GM12874 (cell line): ENCODE measurements around the gene SOBP.

Source experiments
- TF ChIP-seq, protein P1 (sequence below): IDR thresholded peaks from 2 replicates; pipeline ENCODE4 v1.5.1; 2011; ENCODE audit warnings: low read depth, mild to moderate bottlenecking, control low read depth, low read length, moderate library complexity; ENCODE audit not compliant: insufficient read depth

Gene SOBP

DNA sequence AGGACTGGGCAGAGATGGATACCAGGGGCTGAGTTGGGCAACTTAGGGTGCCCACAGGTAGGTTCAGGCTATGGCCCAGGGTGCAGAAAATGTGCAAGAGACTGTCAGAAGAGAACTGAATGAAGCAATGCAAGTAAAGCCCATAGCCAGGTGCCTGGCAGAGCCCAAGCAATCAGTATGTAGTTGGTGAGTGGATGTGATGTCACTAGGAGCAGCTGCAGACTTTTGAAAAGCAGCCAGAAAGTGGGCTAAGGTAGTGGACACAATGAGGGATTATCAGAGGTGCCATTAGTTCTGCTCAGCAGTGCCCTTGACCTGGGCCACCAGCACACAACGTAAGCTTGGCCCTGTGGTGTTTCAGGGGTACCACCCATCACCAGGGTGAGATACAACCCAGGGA lies 135.3 kb downstream of the SOBP start:
- TF ChIP-seq, protein P1, sequence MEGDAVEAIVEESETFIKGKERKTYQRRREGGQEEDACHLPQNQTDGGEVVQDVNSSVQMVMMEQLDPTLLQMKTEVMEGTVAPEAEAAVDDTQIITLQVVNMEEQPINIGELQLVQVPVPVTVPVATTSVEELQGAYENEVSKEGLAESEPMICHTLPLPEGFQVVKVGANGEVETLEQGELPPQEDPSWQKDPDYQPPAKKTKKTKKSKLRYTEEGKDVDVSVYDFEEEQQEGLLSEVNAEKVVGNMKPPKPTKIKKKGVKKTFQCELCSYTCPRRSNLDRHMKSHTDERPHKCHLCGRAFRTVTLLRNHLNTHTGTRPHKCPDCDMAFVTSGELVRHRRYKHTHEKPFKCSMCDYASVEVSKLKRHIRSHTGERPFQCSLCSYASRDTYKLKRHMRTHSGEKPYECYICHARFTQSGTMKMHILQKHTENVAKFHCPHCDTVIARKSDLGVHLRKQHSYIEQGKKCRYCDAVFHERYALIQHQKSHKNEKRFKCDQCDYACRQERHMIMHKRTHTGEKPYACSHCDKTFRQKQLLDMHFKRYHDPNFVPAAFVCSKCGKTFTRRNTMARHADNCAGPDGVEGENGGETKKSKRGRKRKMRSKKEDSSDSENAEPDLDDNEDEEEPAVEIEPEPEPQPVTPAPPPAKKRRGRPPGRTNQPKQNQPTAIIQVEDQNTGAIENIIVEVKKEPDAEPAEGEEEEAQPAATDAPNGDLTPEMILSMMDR = no peak

DNA sequence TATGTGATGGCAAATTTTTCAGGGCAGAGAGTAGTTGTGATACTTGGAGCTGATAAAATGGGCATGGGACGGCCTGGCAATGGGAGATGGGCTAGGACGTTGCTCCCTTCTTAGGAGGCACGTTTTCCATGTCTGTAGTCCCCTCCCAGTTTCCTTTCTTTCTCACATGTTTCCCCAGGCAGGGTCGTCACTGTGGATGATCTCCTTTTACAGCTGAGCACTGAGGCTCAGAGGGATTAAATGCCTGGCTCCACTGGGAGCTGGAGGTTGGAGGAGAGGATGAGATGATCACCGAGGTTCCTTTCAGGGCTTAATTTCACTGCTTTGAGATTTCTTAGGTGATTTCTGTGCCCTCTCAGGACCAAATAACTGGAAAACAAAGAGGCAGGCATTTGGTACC lies 136.7 kb downstream of the SOBP start:
- TF ChIP-seq, protein P1 = no peak

DNA sequence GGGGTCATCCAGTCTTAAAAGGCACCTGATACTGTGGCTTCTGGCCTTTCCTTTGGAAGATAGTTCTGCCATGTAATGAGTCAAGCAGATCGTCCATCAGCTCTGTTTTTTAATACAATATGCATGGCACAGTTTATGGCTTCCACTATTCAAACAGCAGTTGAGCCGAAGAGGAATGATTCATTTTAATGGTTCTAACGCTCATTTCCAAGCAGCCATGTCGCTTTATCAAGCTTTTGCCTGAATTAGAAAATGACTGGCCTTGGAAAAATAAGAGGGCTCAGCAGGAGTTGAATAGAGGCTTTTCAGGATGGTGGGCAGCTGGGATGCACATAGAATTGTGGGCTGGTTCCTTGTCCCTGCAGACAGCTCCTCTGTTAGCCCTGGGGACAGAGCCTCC lies 138.1 kb downstream of the SOBP start:
- TF ChIP-seq, protein P1 = no peak

DNA sequence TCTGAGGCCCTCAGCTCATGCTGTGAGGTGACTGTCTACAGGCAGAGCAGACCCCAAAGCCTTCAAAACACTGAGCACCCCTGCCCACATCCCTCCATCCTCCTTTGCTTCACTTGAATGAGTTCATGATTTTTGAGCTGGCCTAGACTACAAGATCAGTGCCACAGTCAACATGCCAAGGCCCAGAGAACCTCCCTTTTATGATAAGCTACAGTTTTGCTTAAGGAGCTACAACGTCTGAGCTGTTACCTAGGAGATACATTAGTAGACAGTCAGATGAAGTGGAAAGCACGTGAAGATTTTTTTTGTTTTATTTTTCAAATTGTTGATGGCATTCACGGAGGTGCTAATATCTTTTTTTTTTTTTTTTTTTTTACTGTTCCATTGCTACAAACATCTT lies 139.0 kb downstream of the SOBP start:
- TF ChIP-seq, protein P1 = no peak

DNA sequence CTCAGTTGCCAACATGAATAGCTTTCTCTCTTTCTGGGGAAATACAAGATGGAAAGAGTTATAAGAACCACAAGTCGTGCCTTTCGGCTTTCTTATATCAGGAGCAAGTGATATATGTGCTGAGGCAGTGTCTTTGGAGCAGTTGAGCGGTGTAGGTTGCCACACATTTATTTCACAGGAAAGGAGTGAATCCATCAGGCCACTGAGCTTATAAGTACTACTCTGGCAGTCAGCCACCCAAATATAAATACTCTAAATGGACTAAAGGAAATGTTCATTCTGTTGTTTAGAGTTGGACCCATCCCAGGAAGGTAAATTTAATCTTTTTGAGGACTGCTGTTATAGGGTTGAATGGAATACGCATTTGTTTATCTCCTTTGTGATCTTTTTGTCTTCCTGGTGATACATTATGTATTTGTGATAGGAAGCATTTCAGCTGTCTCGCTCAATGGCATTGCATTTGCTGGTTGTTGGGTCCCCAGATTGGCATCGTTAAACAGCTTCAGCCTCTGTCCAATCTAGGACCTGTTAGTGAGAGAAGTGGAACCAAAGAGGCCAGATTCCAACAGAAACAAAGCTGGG lies 139.7 kb downstream of the SOBP start:
- TF ChIP-seq, protein P1 = no peak

DNA sequence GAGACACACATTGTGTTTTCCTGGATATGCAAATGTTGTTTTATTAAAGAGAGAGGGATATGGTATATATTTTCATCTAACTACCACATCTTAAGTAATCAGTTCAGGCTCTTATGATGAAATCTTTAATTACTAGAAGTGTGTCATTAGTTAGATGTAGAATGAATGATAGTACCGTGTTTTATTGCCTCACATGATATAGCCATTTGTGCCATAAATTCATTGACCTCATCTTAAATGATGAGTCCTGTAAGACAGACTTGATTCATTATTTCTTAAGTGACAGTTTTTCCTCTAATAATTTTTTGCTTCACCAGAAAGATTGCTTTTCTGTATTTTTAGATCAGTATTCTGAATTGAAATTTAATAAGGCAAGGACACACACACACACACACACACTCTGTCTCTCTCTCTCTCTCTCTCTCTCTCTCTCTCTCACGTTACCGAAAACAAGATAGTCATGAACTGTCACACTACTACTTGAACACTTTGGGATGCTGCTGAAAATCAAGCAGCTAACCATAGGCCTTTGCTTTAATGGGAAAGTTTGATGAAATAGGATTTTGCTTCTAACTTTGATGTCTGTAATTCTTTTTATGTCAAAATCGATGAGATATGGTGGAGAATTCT lies 140.5 kb downstream of the SOBP start:
- TF ChIP-seq, protein P1 = no peak

DNA sequence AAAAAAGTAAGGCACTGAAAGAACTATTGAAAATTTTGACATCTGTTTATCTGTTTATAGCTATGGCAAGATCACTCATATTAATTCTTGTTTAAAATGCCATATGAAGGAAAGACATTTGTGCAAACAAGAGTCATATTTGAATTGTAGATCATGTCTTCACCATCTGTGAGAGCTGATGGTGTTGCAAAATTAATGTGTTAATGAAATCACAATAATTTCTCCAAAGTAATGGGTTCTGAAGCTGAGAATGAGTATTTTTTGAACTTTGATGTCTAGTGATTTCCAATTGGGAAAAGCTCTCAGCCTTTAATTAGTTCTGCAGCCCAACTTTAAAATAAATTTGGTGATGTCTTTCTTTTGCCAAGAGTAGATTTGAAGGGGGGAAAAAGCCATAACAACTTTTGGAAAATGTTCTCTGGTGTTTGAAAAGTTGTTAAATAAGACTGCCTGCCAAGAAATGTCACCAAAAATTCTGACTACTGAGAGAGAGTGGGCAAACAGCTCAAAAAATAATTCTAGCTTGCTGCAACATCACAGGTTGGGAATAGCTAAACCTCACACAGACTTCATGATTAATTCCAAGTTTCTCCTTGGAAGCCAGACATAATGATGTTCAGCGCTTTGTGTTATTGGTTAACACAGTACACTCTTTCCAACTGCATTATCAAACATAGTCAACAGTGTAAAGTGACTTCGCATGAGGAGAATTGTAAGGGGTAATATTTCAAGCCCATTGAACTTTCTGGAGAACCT lies 142.6 kb downstream of the SOBP start:
- TF ChIP-seq, protein P1 = no peak
